Measurements from ENCODE around the gene HCK. TPM values are rescaled to one million over a fixed set of nuclear protein-coding genes. Genes with fewer than 3 reads are reported as not detected.

Gene HCK
- total RNA-seq, 1 experiment from 2014 or later = not detected

GRCh38 chr20:32088759-32089158 lies 36.7 kb downstream of the HCK start:
- H3K36me3 ChIP-seq (ENCODE audit: low read depth, low read length) = no peaks in the 10 kb centered on the region
- H3K9me3 ChIP-seq (ENCODE audit: low read length) = no peaks in the 10 kb centered on the region
- ChIA-PET CTCF (no interaction called here), POLR2A (ENCODE audit: unreplicated experiment) (no interaction called here)
- ATAC-seq = no peak
- TF ChIP-seq CTCF (conservative IDR thresholded peaks at IDR 0.05; ENCODE audit: low read depth, low read length) (no peak), EZH2 (IDR thresholded peaks at IDR 0.05; ENCODE audit: low read length, unreplicated experiment) (no peak), EZH2phosphoT487 (IDR thresholded peaks at IDR 0.05; ENCODE audit: borderline replicate concordance, low read length) (no peak)
- H3K9ac ChIP-seq (ENCODE audit: low read length) = no peak overlapping the region
- no peak overlapping the region for H3K4me3 ChIP-seq (ENCODE audit: low read length)
- BruUV-seq (replicated peaks) = no TSS peak
- peaks cover 21% of the 10 kb centered on the region for H3K27me3 ChIP-seq (ENCODE audit: low read length)
- H4K20me1 ChIP-seq (ENCODE audit: low read length) = no peaks in the 10 kb centered on the region
- H3K4me2 ChIP-seq (ENCODE audit: low read length) = no peak overlapping the region
- no peaks in the 10 kb centered on the region for H3K9me2 ChIP-seq (replicated peaks; ENCODE audit: low read length)
- DNase-seq = no peak
- no peaks in the 10 kb centered on the region for H3K79me2 ChIP-seq (ENCODE audit: low read length)
- no peak overlapping the region for H3K27ac ChIP-seq (ENCODE audit: low read length)
- no peaks in the 10 kb centered on the region for H3F3A ChIP-seq (ENCODE audit: low read length, unreplicated experiment)
- H2AFZ ChIP-seq (ENCODE audit: low read length) = no peak overlapping the region
- intact Hi-C loops (cut with micrococcal nuclease) = no loop called here
- no peaks in the 10 kb centered on the region for H3K4me1 ChIP-seq (ENCODE audit: insufficient read depth, low read length)

- no peak overlapping the region for H3K4me2 ChIP-seq (ENCODE audit: low read length)
- no peaks in the 10 kb centered on the region for H4K20me1 ChIP-seq (ENCODE audit: low read length)
- no peaks in the 10 kb centered on the region for H3F3A ChIP-seq (ENCODE audit: low read length, unreplicated experiment)
- peaks cover 18% of the 10 kb centered on the region for H3K27me3 ChIP-seq (ENCODE audit: low read length)
- H2AFZ ChIP-seq (ENCODE audit: low read length) = no peak overlapping the region
- CTCF ChIA-PET = no interaction called here
- POLR2A ChIA-PET (ENCODE audit: unreplicated experiment) = no interaction called here
- intact Hi-C loops (cut with micrococcal nuclease) = no loop called here
- no peaks in the 10 kb centered on the region for H3K36me3 ChIP-seq (ENCODE audit: low read depth, low read length)
- H3K9ac ChIP-seq (ENCODE audit: low read length) = no peak overlapping the region
- DNase-seq (no peak), ATAC-seq (no peak)
- BruUV-seq (replicated peaks) = no TSS peak
- no peaks in the 10 kb centered on the region for H3K79me2 ChIP-seq (ENCODE audit: low read length)
- TF ChIP-seq CTCF (conservative IDR thresholded peaks at IDR 0.05; ENCODE audit: low read depth, low read length) (no peak), EZH2 (IDR thresholded peaks at IDR 0.05; ENCODE audit: low read length, unreplicated experiment) (no peak), EZH2phosphoT487 (IDR thresholded peaks at IDR 0.05; ENCODE audit: borderline replicate concordance, low read length) (no peak)
- H3K4me3 ChIP-seq (ENCODE audit: low read length) = no peak overlapping the region
- no peak overlapping the region for H3K27ac ChIP-seq (ENCODE audit: low read length)
- no peaks in the 10 kb centered on the region for H3K9me2 ChIP-seq (replicated peaks; ENCODE audit: low read length)
- H3K9me3 ChIP-seq (ENCODE audit: low read length) = no peaks in the 10 kb centered on the region
- no peaks in the 10 kb centered on the region for H3K4me1 ChIP-seq (ENCODE audit: insufficient read depth, low read length)
These were observed 37.8 kb downstream of the HCK start for GRCh38 chr20:32089637-32090362.

GRCh38 chr20:32091888-32092346 lies 39.9 kb downstream of the HCK start:
- no peak for TF ChIP-seq EZH2phosphoT487 (IDR thresholded peaks at IDR 0.05; ENCODE audit: borderline replicate concordance, low read length)
- peak; percentile 91 for TF ChIP-seq CTCF (conservative IDR thresholded peaks at IDR 0.05; ENCODE audit: low read depth, low read length)
- H3K79me2 ChIP-seq (ENCODE audit: low read length) = no peaks in the 10 kb centered on the region
- H3K4me1 ChIP-seq (ENCODE audit: insufficient read depth, low read length) = no peaks in the 10 kb centered on the region
- ChIA-PET CTCF (no interaction called here), POLR2A (ENCODE audit: unreplicated experiment) (interaction anchor here (0.5 kb wide), 1 partner anchor 17 kb away, joined by 4 read pairs; the partner anchor contains the start of gene TM9SF4)
- no peak overlapping the region for H3K9ac ChIP-seq (ENCODE audit: low read length)
- ATAC-seq = peak; percentile 91
- no peak overlapping the region for H3K27ac ChIP-seq (ENCODE audit: low read length)
- BruUV-seq (replicated peaks) = no TSS peak
- H3K9me3 ChIP-seq (ENCODE audit: low read length) = no peaks in the 10 kb centered on the region
- no peaks in the 10 kb centered on the region for H3K9me2 ChIP-seq (replicated peaks; ENCODE audit: low read length)
- no peaks in the 10 kb centered on the region for H4K20me1 ChIP-seq (ENCODE audit: low read length)
- peak; percentile 81 for DNase-seq
- H3K4me3 ChIP-seq (ENCODE audit: low read length) = no peak overlapping the region
- intact Hi-C loops (cut with micrococcal nuclease) = loop anchor here (1.0 to 2.0 kb wide), 2 partner anchors 239 to 269 kb away; no protein-coding TSS in a partner anchor
- H3K27me3 ChIP-seq (ENCODE audit: low read length) = peaks cover 18% of the 10 kb centered on the region
- no peak overlapping the region for H2AFZ ChIP-seq (ENCODE audit: low read length)
- no peak overlapping the region for H3K4me2 ChIP-seq (ENCODE audit: low read length)
- H3F3A ChIP-seq (ENCODE audit: low read length, unreplicated experiment) = no peaks in the 10 kb centered on the region
- no peaks in the 10 kb centered on the region for H3K36me3 ChIP-seq (ENCODE audit: low read depth, low read length)

All from PC-3 (cell line).